HG03575 (cell line): Measurements from ENCODE around the gene TRAF1.
"Not testable (repeated sequence)": the region's sequence is repeated elsewhere in the genome, so short reads cannot be mapped to it uniquely, and the experiment has no call there.

Experiments used
- ATAC-seq: cut with Tn5 transposase; IDR thresholded peaks from one replicate; pipeline ENCODE4 v1.9.1; 2021; ENCODE audit not compliant: unreplicated experiment, insufficient number of reproducible peaks, low FRiP score; ENCODE audit errors: extremely low read depth

Gene TRAF1

GRCh38 chr9:120926397-120926928 is at the start of gene TRAF1:
Gene TRAF1, minus strand, starts transcription at chr9:120926796. Its CDS starts 721 bp downstream, at chr9:120926075.
- no peak for ATAC-seq

- ATAC-seq: no peak
Measured at GRCh38 chr9:120974921-120975320, 48.3 kb upstream of the TRAF1 start.

GRCh38 chr9:120974181-120974580 is 47.6 kb upstream of the TRAF1 start:
- no peak for ATAC-seq

GRCh38 chr9:120971938-120972337 is 45.3 kb upstream of the TRAF1 start:
- ATAC-seq: no peak

- ATAC-seq: not testable (repeated sequence)
Measured at GRCh38 chr9:120971471-120971870, 44.9 kb upstream of the TRAF1 start.

GRCh38 chr9:120970244-120970643 is 43.6 kb upstream of the TRAF1 start:
- no peak for ATAC-seq

- ATAC-seq: no peak
Measured at GRCh38 chr9:120966013-120966369, 39.4 kb upstream of the TRAF1 start.

GRCh38 chr9:120965344-120966012 is 38.9 kb upstream of the TRAF1 start:
- ATAC-seq: no peak

- no peak for ATAC-seq
Measured at GRCh38 chr9:120961936-120962335, 35.3 kb upstream of the TRAF1 start.

GRCh38 chr9:120960001-120960400 is 33.4 kb upstream of the TRAF1 start:
- no peak for ATAC-seq

- no peak for ATAC-seq
Measured at GRCh38 chr9:120956862-120957261, 30.3 kb upstream of the TRAF1 start.

- ATAC-seq: no peak
Measured at GRCh38 chr9:120951960-120952618, 25.5 kb upstream of the TRAF1 start.

- no peak for ATAC-seq
Measured at GRCh38 chr9:120950421-120951388, 24.1 kb upstream of the TRAF1 start.

- no peak for ATAC-seq
Measured at GRCh38 chr9:120949290-120949689, 22.7 kb upstream of the TRAF1 start.

- no peak for ATAC-seq
Measured at GRCh38 chr9:120948824-120949223, 22.2 kb upstream of the TRAF1 start.

GRCh38 chr9:120947222-120947621 is 20.6 kb upstream of the TRAF1 start:
- ATAC-seq: no peak

GRCh38 chr9:120946259-120946658 is 19.7 kb upstream of the TRAF1 start:
- ATAC-seq: no peak

GRCh38 chr9:120944948-120945347 is 18.4 kb upstream of the TRAF1 start:
- ATAC-seq: no peak

GRCh38 chr9:120944434-120944843 is 17.8 kb upstream of the TRAF1 start:
- peak; percentile 97 for ATAC-seq
